Measurements from ENCODE around the gene ADCK1. TPM values are rescaled to one million over a fixed set of nuclear protein-coding genes. Genes with fewer than 3 reads are reported as not detected.

The ADCK1 gene
- total RNA-seq, 1 donor from 2014 or later, result 4.5 TPM

- FAIRE-seq (peak; percentile 52), DNase-seq (ENCODE audit: low read depth) (no peak)
- no peak for TF ChIP-seq CTCF (IDR thresholded peaks at IDR 0.05; ENCODE audit: insufficient read depth, low read length, severe bottlenecking)
- H3K27me3 ChIP-seq (ENCODE audit: control insufficient read depth, insufficient read depth, low read length), result no peaks in the 10 kb centered on the region
- H3K36me3 ChIP-seq (ENCODE audit: control insufficient read depth, insufficient read depth, low read length), result no peaks in the 10 kb centered on the region
- no peak overlapping the region for H3K4me3 ChIP-seq (ENCODE audit: low read depth, low read length)
Observed at GRCh38 chr14:77838831-77839511, 39.1 kb downstream of the ADCK1 start.

GRCh38 chr14:77843195-77843594, 43.3 kb downstream of the ADCK1 start:
- TF ChIP-seq CTCF (IDR thresholded peaks at IDR 0.05; ENCODE audit: insufficient read depth, low read length, severe bottlenecking), result no peak
- no peak for FAIRE-seq
- H3K4me3 ChIP-seq (ENCODE audit: low read depth, low read length), result no peak overlapping the region
- H3K27me3 ChIP-seq (ENCODE audit: control insufficient read depth, insufficient read depth, low read length), result no peaks in the 10 kb centered on the region
- no peaks in the 10 kb centered on the region for H3K36me3 ChIP-seq (ENCODE audit: control insufficient read depth, insufficient read depth, low read length)
- DNase-seq (ENCODE audit: low read depth), result no peak

- Histone ChIP-seq H3K4me3 (ENCODE audit: low read depth, low read length) (no peak overlapping the region), H3K36me3 (ENCODE audit: control insufficient read depth, insufficient read depth, low read length) (no peaks in the 10 kb centered on the region), H3K27me3 (ENCODE audit: control insufficient read depth, insufficient read depth, low read length) (no peaks in the 10 kb centered on the region)
- no peak for DNase-seq (ENCODE audit: low read depth)
- FAIRE-seq, result no peak
- TF ChIP-seq CTCF (IDR thresholded peaks at IDR 0.05; ENCODE audit: insufficient read depth, low read length, severe bottlenecking), result no peak
Observed at GRCh38 chr14:77843651-77844050, 43.7 kb downstream of the ADCK1 start.

- H3K27me3 ChIP-seq (ENCODE audit: control insufficient read depth, insufficient read depth, low read length), result no peaks in the 10 kb centered on the region
- FAIRE-seq (peak; percentile 28), DNase-seq (ENCODE audit: low read depth) (no peak)
- H3K4me3 ChIP-seq (ENCODE audit: low read depth, low read length), result no peak overlapping the region
- H3K36me3 ChIP-seq (ENCODE audit: control insufficient read depth, insufficient read depth, low read length), result no peaks in the 10 kb centered on the region
- TF ChIP-seq CTCF (IDR thresholded peaks at IDR 0.05; ENCODE audit: insufficient read depth, low read length, severe bottlenecking), result no peak
Observed at GRCh38 chr14:77844802-77845201, 44.9 kb downstream of the ADCK1 start.

- no peak for DNase-seq (ENCODE audit: low read depth)
- no peaks in the 10 kb centered on the region for H3K36me3 ChIP-seq (ENCODE audit: control insufficient read depth, insufficient read depth, low read length)
- no peak overlapping the region for H3K4me3 ChIP-seq (ENCODE audit: low read depth, low read length)
- FAIRE-seq, result no peak
- H3K27me3 ChIP-seq (ENCODE audit: control insufficient read depth, insufficient read depth, low read length), result no peaks in the 10 kb centered on the region
- no peak for TF ChIP-seq CTCF (IDR thresholded peaks at IDR 0.05; ENCODE audit: insufficient read depth, low read length, severe bottlenecking)
Observed at GRCh38 chr14:77848031-77848430, 48.1 kb downstream of the ADCK1 start.

- no peaks in the 10 kb centered on the region for H3K36me3 ChIP-seq (ENCODE audit: control insufficient read depth, insufficient read depth, low read length)
- TF ChIP-seq CTCF (IDR thresholded peaks at IDR 0.05; ENCODE audit: insufficient read depth, low read length, severe bottlenecking), result no peak
- H3K27me3 ChIP-seq (ENCODE audit: control insufficient read depth, insufficient read depth, low read length), result no peaks in the 10 kb centered on the region
- H3K4me3 ChIP-seq (ENCODE audit: low read depth, low read length), result no peak overlapping the region
- no peak for FAIRE-seq
- no peak for DNase-seq (ENCODE audit: low read depth)
Observed at GRCh38 chr14:77849711-77850110, 49.8 kb downstream of the ADCK1 start.

Measured in bronchial epithelial cell (primary cell).